Esophagus squamous epithelium (tissue), 4 donors: Measurements from ENCODE around the gene YLPM1.

Experiments used
- CTCF ChIP-seq, 6 experiments: fragments of 450-650 bp in 4 of 6; fragments of 200-600 bp in 2 of 6; sonication (generic) in 2 of 6; IDR thresholded peaks; one replicate each; pipeline ENCODE4 v1.5.1; 2016 to 2019; ENCODE audit warnings: antibody characterized with exemption in 6 of 6, mild to moderate bottlenecking in 4 of 6, moderate library complexity in 4 of 6
- POLR2A ChIP-seq, 4 donors: fragments of 450-650 bp; IDR thresholded peaks; one replicate each; pipeline ENCODE4 v1.6.1; 2017; ENCODE audit warnings: antibody characterized with exemption in 4 of 4, mild to moderate bottlenecking in 4 of 4, moderate library complexity in 3 of 4

- TF ChIP-seq CTCF (IDR thresholded peaks at IDR 0.05) (no peak), POLR2A (IDR thresholded peaks at IDR 0.05) (no peak)
These were observed 15.9 kb upstream of the YLPM1 start for GRCh38 chr14:74747237-74747636.
